NOMO-1 treated with dmso at 0.1 percent for 144 hours (cell line): ENCODE results near the gene CLMP.

Experiments
- DNase-seq: peaks from one replicate; lab custom pipeline; 2025; ENCODE audit not compliant: unreplicated experiment; lab: John Stamatoyannopoulos, UW

The CLMP gene

GRCh38 chr11:123191939-123192338 lies 3.1 kb downstream of the CLMP start:
- no peak for DNase-seq

- DNase-seq: no peak
Measured at GRCh38 chr11:123190518-123190917, 4.5 kb downstream of the CLMP start.

- DNase-seq: no peak
Measured at GRCh38 chr11:123188508-123189165, 6.4 kb downstream of the CLMP start.

DNA sequence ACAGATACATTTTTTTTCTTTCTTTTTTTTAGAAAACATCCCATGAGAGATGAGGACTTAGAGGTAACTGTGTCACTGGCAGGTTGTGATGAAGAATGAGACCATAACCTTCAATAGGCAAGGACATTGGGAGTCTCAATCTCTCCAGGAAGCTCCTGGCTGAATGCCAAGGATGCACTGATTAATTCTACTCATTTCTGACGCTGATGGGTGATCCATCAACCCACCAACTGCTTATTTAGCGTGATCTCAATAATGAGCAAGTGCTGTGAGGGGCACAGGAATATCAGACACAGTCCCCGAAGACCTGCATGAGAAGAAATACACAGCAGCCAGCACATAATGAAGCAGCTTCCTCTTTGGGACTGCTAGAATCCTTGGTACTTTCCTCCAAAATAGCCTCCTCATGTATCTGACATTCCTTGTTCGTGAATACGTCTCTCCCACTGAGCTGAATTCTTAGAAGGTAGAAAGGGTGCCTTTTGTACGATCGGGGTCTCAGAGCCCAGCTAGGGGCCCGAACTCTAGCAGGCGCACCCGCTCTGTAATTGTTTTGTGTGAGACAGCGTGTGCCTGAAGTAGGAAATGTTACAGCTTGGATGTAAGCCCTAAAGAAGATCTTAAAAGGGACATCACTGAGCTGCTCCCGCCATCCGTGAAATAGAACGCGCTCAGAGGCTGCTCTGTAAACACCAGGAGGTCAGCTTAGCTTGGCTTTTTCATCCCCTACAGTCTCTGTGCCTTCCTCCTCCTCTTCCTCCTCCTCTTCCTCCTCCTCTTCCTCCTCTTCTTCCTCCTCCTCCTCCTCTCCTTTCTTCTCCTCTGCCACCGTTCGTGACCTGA lies 7.2 kb downstream of the CLMP start:
- no peak for DNase-seq

DNA sequence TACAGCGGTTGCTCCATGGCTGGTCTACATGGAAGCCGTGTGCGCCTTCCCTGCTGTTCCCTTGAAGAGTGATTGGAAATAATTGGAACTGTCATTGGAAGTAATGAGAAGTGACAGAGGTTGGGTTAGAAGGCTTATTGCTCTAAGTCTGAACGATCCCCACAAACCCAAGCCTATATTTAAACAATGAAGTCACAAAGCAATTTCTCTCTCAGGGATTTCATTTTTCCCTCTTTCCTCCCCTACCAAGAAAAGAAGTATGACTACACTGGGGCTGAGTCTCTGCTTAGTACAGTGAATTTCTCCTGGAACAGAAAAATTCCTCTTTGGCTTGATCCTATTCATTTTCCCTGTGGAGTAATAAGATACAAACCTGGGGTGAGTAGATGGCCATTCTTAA lies 7.8 kb downstream of the CLMP start:
- no peak for DNase-seq

DNA sequence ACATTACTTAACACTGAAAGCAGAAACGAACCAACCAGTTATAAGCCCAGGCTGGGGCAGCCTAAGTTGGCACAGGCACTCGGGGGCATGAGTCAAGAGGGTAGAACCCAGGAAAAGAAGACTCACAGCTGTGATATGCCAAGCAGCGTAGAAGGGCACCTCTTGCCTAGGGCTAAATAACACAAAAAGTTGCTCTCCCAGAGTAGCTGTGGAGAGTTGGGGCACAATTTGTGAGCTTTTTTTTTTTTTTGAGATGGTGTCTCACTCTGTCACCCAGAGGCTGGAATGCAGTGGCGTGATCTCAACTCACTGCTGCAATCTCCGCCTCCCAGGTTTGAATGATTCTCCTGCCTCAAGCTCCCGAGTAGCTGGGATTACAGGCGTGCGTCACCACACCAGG lies 8.8 kb downstream of the CLMP start:
- DNase-seq: no peak

GRCh38 chr11:123185326-123185725 lies 9.7 kb downstream of the CLMP start:
- no peak for DNase-seq

DNA sequence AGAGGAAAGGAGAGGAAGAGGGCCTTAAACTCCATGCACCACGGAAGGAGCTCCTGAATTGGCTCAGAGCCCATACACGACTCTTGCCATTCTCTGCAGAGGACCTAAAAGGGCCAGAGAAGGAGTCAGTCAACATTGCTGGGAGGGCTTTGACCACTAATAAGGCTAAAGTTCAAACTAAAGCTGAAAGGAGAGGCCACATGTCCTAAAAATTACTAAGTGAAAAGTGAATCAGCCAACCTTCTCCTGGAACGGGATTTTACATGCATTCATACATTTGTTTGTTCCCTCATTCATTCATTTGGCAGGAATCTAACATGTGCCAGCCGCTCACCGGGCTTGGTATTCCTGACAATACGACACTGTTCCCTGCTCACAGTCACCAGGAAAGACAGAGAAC lies 10.5 kb downstream of the CLMP start:
- no peak for DNase-seq

DNA sequence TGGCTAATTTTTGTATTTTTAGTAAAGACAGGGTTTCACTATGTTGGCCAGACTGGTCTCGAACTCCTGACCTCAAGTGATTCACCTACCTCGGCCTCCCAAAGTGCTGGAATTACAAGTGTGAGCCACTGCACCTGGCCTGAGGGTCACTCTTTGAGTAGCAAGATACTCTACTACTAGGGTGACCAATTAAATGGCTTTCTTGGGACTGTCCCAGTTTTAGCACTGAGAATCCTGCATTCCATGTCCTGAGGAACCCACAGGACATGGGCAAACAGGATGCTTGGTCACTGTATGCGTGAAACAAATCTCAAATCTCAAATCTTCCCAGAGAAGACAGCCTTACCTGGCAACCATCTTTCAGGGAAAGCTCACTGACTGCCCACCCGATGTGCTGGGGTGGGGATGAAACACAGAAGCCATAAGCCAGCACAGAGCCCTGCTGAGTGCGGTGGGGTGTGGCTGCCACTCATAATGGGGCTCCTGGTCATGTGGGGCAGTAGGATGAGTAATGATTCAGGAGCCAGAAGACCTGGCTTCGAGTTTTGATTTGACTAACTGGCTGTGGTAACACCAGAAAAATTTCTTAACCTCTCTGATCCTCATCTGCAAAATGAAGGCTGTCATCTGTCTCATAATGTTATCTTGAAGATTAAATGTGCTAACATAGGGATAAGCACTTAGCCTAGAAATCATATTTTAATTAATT lies 11.5 kb downstream of the CLMP start:
- no peak for DNase-seq

GRCh38 chr11:123181767-123182500 lies 13.1 kb downstream of the CLMP start:
- DNase-seq: no peak

DNA sequence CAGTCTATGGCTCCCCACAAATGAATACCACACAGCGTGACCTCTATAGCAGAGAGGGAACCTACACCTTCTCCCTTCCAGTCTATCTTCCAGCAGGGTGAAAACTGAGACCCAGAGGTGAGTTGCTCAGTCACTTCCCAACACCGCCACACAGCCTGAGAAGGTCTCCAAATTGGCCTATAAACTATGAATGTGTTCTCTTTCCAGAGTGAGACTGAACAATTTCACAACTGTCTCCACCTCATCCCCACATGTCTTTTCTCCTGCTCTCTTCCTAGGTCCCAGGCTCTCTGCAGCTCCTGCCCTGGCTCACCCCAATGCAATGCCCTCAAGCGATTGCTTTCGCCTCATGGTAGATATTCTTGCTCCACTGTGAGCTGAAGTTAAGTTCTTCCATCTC lies 14.0 kb downstream of the CLMP start:
- DNase-seq: no peak

- no peak for DNase-seq
Measured at GRCh38 chr11:123180574-123180973, 14.5 kb downstream of the CLMP start.

- DNase-seq: no peak
Measured at GRCh38 chr11:123180166-123180565, 14.9 kb downstream of the CLMP start.

- DNase-seq: no peak
Measured at GRCh38 chr11:123179586-123179985, 15.5 kb downstream of the CLMP start.

GRCh38 chr11:123178186-123178585 lies 16.9 kb downstream of the CLMP start:
- DNase-seq: no peak

- DNase-seq: no peak
Measured at GRCh38 chr11:123176785-123177184, 18.3 kb downstream of the CLMP start.

- DNase-seq: peak; percentile 69
Measured at GRCh38 chr11:123174196-123175183, 20.6 kb downstream of the CLMP start.

GRCh38 chr11:123173856-123174186 lies 21.2 kb downstream of the CLMP start:
- DNase-seq: no peak

GRCh38 chr11:123173040-123173855 lies 21.8 kb downstream of the CLMP start:
- DNase-seq: no peak
